HG02970 (cell line): ENCODE measurements around the gene SOCS3.
"Not testable (repeated sequence)": the region's sequence is repeated elsewhere in the genome, so short reads cannot be mapped to it uniquely, and the experiment has no call there.

Source experiments
- ATAC-seq: cut with Tn5 transposase; IDR thresholded peaks from one replicate; pipeline ENCODE4 v1.9.1; 2021; ENCODE audit warnings: mild to moderate bottlenecking, moderate library complexity, moderate number of reproducible peaks; ENCODE audit not compliant: unreplicated experiment, low FRiP score

Gene SOCS3

DNA sequence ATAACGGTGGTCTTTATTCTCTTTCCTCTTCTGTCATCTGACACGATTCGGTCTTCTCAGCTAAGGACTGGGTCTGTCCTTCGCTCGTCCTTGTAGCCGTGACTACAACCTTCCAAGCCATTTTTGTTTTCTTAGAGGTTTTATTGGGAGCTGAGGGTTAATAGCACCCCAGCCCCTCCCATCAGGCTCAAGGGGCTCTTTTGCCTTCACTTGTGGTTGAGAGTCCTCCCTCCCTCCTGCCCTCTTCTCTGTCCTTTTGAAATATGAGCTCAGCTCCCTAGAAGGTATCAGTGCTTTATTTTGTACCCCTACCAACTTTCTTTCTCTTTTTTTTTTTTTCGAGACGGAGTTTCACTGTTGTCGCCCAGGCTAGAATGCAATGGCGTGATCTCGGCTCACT is 24.7 kb downstream of the SOCS3 start:
- no peak for ATAC-seq

DNA sequence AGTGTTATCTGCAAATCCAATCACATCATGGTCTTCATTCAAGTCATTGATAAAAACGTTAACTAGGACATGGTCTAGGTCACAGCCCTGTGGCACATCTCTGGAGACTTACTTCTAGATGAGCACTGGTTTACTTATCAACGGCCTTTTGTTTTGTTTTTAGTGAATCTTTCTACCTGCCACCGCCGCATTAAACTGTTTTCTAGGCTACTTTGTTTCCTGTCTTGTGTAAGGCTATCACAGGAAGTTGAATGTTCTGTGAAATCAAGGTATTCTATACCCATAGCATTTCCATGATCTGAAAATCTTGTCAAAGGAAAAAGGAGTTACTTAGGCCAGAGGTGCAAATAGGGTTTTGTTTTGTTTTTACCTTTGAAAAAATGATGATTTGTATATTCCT is 26.9 kb downstream of the SOCS3 start:
- no peak for ATAC-seq

DNA sequence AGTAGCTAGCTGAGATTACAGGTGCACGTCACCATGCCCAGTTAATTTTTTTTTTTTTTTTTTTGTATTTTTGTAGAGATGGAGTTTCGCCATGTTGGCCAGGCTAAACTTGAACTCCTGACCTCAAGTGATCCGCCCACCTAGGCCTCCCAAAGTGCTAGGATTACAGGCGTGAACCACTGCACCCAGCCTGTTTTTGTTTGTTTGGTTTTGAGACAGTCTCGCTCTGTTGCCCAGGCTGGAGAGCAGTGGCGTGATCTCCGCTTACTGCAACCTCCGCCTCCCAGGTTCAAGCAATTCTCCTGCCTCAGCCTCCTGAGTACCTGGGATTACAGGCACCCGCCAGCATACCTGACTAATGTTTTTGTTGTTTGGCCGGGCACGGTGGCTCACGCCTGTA is 28.5 kb downstream of the SOCS3 start:
- ATAC-seq, result not testable (repeated sequence)

DNA sequence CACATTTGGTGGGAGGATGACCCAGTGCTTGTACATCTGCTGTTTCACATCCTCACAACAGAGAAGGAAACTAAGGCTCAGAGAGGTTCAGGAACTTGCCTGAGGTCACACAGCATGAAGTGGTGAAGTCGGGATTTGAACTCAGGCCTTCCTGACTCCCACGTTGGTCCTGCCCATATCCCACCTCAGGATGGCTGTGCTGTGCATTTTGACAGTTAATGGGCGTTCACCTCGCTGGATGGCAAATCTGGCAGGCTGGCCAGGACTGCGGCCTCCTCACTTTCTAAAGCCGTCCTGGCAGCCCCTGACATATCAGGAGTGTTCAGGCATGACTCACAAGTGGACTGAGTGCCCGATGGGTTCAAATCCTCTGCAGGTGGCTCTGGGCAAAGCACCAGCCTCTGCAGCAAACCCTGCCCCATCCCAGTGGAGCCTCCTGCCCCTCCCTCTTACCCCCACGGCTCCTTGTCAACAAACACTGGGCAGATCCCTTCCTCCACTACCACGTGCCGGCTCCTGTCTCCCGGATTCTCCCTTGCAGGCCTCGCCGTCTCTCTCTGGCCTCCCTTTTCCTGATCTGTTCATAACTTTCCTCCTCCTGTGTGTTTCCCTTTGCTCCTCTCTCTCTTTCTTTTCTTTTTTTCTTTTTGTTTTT is 29.2 kb downstream of the SOCS3 start:
- ATAC-seq, result no peak

DNA sequence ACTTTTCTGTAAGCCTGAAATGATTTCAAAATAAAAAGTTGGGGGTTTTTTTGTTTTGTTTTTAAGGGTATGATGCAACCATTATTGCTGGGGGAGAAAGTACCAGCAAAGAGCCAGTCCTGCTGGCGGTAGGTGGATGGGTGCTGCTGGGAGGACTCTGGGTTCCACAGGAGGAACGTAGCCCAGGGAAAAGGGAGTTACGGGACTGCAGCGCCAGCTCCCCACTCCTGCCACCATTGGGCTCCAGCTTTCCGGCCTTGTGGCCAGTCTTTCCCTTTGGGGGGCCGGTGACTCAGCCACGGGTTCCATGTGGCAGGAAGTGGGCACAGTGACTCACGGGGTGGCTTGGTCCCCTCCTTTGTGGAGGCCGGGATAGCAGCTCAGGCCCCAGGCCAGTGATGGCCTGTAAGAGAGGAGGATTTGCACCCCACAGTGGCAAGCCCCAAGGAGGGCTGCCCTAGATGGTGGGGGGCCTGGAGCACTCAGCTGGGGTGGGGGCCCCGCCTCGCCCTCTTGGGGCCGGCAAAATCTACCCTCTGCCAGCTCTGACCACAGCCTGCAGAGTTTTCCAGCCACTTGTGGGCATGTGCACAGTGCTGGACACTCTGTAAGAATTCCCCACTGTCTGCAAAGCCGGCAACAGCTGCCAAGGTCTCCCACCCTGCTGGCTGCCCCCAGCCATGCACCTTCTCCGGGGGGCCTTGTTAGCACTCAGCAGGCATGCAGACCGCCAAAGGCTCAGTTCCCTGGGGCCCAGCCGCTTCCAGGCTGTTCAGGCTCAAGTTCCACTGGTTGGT is 30.4 kb downstream of the SOCS3 start:
- no peak for ATAC-seq

DNA sequence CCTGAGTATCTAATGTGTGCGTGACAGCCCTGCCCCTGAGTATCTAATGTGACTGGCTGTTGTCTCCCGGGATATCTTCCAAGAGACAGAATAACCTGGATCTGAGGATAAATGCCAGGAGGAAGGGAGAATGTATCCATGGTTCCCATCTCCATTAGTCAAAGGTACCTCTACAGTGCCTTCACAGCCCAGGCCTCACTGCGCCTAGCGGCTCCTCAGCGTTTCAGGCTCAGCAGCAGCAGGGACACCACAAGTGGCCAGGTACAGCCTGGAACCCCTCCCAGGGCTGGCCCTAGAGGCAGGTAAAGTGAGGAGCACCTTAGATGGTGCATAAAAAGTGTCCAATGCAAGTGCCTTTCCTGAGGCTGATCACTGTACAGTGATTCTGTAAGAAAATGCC is 32.0 kb downstream of the SOCS3 start:
- no peak for ATAC-seq

DNA sequence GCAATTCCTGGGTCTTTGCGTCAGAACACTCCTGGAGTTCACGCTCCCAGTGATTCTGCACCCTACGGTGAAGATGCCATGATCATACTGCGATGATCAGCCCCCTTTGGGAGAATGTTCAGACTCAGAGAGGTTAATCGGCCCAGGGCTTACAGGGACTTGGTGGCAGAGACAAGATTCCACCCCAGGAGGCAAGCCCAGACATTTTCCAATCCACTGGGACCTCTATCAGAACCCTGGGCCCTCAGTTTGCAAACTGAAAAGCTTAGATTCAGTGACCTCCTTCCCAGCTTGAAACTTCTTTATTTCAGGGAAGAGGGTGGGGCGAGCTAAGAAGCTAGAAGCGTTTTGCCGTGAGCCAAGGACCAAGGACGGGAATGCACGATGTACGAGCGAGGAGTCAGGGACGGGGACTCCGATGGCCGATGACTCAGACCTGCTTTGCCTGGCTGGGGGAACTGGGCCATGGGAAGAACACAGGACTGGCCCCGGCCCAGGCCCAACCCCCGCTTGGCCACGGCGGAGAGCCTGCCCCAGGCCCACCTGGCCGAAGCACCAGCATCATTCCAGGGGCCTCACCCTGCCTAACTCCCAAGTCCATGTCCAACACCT is 34.7 kb downstream of the SOCS3 start:
- ATAC-seq, result no peak

DNA sequence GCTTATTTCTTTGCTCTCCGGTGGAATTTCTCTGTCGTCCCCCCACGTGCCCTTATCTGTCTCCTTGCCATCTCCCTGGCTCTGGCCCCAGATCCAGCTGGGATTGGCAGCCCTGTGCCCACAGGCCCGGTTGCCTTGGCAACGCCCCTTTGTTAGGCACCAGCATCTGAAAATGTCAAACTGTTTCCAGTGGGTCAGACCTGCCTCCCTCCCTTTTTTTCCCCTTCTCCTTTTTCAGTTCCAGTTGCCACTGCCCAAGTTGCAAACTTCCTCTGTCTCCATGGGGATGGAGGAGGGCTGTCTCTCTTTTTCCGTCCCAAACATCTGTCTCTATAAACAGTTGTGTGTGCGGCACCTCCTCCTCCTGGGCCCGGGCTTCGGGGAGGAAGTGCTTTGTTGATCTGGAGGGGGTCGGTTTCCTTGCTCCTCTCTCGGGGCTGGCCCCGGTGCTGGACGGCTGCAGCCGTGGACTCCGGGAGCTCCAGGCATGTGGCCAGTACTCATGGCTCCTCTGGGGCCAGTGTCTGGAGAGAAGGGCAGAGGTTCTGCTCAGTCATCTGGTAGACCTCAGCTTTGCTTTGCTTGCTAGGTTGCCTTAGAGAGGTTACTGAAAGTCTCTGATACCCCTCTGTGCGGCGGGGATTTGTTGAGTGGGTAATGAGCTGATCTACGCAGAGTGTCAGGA is 35.3 kb downstream of the SOCS3 start:
- no peak for ATAC-seq

DNA sequence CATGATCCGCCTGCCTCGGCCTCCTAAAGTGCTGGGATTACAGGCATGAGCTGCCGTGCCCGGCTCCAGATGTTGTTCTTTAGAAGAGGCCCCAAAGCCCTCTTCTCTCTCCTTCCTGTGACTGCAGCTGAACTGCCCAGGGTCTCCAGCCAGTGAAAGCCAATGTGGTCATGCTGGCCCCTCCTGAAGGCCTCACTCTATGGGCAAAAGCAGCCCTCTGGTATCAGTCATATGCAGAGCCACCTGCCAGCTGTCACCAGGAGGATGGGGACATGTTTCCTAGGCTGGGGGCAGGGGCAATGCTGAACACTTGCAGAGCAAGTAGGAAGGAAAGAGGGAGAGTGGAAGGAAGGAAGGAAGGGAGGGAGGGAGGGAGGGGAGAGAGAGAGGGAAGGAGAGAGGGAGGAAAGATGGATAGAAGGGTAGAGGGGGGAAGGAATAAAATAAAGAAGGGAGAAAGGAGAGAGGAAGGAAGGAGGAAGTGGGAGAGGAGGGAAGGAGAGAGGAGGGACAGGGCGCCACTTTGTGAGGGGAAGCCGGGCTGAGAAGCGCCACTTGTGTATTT is 36.0 kb downstream of the SOCS3 start:
- no peak for ATAC-seq

DNA sequence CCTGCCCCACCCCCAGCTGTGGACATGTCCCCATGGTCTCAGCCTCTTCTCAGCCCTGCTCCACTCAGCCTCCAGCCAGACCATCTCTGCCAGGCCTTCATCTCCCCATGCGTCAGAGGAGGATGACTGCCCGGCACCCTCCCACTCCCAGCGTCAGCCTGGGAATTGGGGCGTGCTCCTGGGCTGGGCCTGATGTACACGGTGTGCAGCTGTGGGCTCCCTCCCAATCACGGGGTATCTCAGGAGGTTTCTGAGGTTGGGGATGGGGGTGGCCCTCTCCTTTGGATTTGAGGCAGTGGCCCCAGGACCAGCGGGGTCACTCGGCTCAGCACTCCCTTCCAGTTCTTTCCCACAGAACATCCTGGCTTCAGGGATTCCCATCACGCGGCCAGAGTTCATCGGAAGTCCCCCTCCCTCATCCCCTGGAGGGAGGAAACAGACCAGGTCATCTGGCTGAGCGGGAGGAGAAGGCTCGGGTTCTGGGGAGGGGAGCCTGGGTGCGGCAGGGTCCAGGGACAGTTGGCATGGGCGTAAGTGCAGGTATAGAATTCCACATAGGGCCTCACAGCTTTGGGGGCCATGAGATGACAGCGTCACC is 36.9 kb downstream of the SOCS3 start:
- no peak for ATAC-seq

DNA sequence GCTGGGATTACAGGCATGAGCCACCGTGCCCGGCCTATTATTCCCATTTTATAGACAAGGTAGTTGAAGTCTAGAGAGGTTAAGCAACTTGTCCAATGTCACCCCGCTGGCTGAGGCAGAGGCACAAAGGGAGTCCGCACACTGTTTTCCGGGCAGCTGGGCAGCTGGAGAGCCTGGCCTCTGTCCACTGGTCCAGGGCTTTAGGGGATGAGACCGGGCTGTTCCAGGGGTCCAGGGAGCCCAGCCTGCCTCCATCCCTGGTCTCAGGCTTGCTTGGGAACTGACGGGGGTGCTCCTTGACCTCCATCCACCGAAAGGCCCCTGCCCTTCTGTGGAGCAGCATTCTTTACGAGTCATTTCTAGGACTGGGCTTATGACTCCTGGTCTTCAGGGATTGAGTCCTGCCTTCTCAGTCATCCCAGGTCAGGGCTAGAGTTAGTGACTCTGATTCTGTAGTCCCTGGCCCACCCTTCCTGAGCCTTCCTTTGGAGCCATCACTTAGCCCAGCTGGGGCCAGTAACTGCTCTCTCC is 37.5 kb downstream of the SOCS3 start:
- no peak for ATAC-seq

DNA sequence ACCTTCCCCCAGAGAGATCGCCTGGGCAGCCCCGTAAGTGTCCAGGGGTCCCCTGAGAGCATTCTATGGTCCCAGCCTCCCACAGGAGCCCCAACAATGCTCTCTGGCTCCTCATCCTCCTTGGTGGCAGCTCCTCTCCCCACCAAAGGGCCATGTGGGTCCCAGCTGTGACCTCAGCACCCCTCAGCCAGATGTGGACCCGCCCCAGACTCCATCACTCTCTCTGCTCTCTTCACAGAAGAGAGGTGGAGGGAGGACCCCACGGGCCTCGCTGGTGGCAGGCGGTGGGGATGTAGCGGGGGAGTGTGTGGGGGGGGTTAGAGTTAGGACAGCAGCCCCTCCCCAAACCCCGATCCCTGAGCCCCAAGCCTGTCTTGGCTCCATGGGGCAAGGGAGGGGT is 41.0 kb downstream of the SOCS3 start:
- no peak for ATAC-seq

DNA sequence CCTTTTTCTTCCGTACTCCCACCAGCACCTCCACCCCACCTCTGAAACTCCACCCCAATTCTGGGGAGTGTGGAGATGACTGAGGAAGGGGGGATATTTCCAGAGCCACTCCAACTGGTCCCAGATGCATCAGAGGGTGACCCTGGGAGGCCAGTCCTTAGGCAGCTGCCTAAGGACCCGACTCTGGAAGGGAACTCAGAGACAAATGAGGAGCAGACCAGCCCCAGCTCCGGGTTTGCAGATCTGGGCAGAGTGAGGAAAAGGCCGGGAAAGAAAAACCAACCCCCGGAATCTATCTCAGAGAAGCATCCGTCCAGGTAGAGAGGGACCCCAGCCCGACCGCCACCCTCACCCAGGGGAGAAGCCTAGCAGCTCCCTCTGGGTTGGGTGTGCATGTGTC is 41.5 kb downstream of the SOCS3 start:
- no peak for ATAC-seq

DNA sequence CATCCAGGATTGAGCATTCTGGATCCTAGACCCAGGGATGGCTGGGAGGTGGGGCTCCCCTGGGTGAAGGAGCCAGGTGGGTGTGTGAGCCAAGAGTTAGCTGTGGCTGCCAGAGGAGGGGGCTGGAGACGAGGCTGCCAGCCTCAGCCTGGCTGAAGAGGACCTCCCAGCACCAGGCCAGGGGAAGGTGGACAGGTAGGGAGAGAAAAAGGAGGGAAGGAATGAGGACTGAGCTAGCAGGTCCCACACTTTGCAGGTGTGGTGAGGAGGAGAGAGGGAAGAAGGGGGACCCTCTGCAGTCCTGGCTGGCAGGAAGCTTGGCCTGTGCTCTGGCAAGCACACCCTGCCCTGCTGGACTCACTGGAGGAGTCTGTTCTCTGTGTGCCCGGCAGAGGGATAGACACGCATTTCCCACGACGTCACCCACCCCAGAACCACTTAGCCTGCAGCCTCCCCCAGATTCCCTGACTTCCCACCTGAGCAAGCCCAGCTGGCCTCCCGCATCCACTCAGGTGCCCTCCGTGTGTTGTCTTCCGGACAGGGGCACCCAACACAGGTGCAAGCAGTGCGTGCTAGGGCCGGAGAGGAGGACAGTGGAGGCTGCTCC is 42.0 kb downstream of the SOCS3 start:
- ATAC-seq, result no peak

DNA sequence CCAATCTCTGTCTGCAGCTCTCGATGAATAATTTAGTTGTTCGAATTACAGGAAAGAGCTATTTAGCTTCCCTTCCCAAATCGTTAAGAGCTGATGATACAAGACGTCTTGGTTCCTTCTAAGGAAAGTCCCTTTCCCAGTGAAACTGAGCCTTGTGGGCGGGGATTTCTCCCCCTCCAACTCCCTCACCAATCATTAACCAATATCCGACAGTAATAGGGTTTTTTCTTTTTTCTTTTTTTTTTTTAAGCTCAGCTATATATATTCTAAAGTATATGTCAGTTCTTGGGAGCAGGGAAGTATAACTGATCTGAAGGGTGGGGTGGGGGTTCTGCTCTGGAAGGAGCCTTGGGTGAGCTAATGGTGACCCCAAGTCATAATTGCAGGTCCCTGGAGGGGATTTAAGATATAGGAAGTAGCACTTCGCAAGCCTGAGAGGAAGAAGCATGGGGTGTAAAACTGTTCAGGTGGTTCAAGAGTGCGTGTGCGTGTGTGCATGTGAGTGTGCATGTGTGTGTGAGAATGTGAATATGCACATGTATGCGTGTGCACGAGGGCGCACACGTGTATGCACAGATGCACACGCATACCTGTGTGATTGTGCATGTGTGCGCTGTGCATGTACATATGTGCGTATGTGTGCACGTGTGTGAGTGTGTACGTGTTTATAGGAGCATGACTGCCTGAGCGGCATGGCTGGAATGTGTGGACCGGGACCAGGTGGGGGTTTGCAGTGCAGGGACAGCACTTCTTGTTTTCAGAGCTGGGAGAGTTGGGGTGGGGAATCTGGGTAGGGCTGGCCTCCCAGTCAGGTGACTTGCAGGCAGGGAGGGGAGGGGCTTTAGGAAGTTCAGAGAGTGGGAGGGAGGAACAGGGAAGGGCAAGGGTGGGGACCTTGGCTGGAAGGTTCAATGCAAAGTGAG is 42.7 kb downstream of the SOCS3 start:
- ATAC-seq, result no peak

DNA sequence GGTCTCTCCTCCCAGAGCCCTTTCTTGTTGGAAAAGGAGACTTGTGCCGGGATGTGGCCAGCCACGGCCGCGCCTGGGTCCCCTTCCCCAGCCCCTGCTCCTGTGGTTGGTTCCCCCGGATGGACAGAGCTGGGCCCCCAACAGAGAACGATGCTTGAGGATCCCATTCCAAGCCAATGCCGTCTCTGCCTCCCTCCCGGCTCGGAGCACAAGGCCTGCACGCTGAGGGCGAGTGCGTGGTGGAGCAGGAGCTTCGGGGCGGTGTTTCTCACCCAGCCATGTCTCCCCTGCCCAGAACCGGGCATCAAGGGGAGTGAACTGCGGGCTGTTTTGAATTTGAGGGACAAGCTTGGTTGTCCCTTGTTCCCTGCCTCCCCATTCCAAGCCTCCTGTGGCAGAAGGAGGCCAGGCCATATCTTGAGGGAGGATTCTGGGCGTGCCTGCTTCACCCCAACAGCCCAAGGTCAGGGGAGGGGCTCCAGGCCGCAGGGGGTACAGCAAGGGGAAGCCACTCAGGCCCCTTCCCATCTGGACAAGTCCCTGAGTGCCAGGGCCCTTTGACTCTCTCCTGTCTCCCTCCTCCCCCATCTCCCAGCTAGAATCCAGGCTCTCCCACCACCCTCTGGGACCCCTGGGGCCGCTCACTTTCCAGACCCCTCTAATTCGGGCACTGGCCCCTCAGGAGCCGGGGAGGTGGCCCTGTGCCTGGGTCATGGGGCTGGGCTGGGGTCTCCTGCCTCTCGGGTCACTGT is 43.6 kb downstream of the SOCS3 start:
- ATAC-seq, result no peak

DNA sequence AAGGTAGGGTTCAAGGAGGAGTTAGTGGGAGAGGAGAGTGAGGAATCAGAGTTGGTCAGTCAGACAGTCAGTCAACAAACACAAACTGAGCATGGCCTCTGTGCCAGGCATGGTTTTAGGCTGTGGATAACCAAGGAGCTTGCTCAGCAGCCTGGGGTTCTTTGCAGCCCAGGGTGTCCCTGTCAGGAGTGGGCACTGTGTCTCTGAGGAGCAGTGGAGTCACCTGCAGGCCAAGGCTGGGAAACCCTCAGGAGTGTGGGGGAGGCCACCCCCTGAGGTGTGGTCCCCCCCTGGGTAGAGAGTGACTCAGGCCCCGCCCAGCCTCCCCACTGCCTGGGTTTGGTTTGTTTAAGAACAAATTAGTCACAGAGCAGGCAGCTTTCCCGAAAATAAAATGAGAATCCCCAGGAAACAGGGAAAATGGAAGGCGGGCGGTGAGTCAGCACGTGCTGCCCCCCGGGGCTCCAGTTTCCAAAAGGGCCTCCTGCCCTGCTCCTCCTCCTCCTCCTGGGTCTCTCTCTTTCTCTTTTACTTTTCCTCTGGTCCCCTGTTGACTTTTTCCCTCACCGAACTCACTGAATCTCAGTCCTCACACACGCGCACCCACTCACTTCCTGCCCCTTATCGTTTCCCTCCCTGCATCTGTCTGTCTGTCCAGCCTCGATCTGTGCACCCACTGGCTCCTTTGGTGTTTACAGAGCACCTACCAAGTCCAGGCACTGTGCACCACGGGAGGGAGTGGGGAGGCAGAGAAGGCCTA is 44.3 kb downstream of the SOCS3 start:
- no peak for ATAC-seq
